GM19023 (cell line): Measurements from ENCODE around the gene JAZF1.
"Not testable (repeated sequence)": the region's sequence is repeated elsewhere in the genome, so short reads cannot be mapped to it uniquely, and the experiment has no call there.

Experiments used
- ATAC-seq: cut with Tn5 transposase; IDR thresholded peaks from one replicate; pipeline ENCODE4 v1.9.1; 2021; ENCODE audit warnings: mild to moderate bottlenecking, moderate library complexity; ENCODE audit not compliant: unreplicated experiment

JAZF1 gene

DNA sequence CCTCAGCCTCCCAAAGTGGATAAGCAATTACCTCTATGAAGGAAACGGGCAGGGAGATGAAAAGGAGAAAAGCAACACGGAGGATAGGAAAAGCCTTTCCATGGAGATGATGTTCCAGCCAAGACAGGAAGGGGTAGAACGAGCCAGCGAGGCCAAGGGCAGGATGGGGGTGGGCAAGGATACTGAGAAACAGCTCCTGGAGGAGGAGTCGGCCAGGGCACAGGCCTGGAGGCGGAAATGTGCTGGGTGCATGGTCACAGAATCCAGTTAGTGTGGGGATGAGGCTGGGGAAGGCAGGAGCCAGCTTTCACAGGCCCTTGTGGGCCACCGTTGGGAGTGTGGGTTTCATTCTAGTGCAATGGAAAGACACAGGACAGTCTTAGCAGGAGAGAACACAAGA is 162.6 kb downstream of the JAZF1 start:
- ATAC-seq: no peak

DNA sequence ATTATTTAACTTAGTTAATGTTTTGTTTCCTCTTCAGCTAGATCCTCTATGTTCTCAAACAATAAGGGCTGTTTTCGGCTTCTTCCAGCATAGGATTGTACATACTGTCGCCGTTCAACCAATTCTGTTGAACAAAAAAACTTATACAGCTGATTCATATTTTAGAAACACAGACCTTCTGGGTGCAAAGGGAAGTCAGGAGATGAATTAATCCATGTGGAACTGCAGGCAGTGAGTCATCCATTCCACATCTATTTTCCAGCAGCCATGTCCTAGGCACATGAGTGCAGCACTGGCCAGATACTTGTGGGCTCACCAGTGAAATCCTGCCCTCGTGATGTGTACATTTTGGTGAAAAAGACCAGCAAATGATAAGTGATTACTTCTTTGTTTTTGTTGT is 163.2 kb downstream of the JAZF1 start:
- ATAC-seq: no peak

- ATAC-seq: no peak
These were observed 164.3 kb downstream of the JAZF1 start for GRCh38 chr7:28016297-28016696.

- no peak for ATAC-seq
These were observed 165.4 kb downstream of the JAZF1 start for GRCh38 chr7:28015169-28015568.

DNA sequence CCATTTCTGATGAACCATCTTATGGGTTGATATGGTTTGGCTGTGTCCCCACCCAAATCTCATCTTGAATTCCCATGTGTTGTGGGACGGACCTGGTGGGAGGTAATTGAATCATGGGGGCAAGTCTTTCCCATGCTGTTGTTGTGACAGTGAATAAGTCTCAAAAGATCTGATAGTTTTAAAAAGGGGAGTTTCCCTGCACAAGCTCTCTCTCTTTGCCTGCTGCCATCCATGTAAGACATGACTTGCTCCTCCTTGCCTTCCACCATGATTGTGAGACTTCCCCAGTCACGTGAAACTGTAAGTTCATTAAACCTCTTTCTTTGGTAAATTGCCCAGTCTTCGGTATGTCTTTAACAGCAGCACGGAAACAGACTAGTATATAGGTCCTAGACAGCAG is 166.3 kb downstream of the JAZF1 start:
- not testable (repeated sequence) for ATAC-seq

DNA sequence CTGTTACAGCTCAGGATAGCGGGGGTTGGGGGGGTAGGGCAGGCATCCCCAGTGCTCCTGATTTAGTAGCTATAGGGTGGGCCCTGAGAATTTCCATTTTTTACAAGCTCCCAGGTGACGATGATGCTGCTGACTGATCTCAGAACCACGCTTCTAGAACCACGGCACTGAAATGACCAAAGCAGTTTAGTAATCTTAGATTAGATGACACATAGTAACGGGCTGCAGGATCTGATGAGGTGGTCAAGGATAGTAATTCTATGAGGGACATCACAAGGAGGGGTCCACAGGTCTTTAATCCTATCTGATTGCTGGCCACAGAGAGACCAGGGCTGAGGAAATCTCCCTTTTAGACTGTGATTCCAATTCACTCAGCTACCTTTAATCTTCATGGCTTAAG is 167.2 kb downstream of the JAZF1 start:
- no peak for ATAC-seq

DNA sequence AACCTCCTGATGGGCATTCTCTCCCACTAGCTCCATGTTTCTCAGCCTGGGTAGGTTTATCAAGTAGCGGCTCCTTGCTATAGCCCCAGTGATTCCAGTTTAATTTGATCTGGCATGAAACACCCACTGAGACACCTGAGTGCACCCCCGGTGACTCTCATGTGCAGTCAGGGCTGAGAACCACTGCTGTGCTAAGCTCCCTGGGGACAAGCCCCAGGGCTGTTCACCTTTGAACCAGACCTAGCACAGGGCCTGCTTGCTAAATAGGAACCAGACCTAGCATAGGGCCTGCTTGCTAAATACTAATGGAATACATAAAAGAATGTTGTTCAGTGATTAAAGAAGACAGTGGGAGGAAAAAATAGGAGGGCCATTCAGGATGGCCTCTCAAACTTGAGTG is 167.6 kb downstream of the JAZF1 start:
- ATAC-seq: no peak

DNA sequence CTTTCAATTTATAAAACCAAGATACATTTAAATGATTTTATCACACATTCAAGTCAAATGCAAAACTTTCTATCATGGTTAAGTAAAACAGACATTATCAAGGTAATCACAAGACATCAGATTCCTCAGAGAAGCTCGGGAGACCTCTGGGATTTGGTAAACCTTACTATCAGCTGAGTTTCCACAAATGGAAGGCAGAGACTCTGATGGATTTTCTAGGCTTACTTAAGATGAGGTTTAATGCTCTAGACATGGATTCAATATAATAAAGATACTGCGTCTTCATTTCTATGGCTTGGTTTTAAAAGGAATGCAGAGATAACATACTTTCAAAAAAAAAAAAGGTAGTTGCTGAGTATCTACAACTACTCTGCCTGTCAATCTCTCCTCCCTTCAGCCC is 171.7 kb downstream of the JAZF1 start:
- no peak for ATAC-seq

- no peak for ATAC-seq
These were observed 172.4 kb downstream of the JAZF1 start for GRCh38 chr7:28008171-28008570.

DNA sequence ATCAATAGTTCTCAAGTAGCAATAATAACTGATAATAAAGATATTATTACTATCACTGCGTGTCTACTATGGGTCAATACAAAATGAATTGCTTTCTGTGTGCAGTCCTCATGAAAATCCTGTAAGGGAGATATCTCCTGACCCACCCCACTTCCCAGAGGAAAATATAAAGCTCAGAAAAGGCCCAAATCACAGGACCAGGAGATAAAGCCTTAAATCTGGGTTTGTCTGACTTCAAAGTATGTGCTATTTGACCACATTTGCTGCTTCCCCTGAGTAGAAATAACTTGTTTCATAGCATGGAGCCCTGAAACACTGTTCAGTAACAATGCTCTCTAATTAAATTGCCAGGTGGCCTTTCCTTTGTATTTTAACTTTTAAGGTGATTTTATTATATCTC is 174.1 kb downstream of the JAZF1 start:
- ATAC-seq: no peak

DNA sequence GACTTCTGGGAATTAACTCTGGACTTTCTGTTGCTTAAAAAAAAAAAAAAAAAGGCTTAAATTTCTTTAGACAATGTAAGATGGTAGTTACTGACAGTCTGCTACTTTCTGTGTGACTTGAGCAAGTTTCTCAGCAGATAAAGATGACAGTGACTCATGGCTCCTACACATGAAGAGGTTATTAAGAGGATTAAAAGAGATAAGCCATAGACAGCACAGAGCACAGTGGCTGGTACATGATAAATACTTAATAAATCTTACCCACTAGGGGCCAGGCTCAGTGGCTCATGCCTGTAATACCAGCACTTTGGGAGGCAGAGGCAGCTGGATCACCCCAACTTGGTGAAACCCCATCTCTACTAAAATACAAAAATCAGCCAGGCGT is 174.8 kb downstream of the JAZF1 start:
- ATAC-seq: no peak

- ATAC-seq: no peak
These were observed 175.3 kb downstream of the JAZF1 start for GRCh38 chr7:28005075-28005846.

DNA sequence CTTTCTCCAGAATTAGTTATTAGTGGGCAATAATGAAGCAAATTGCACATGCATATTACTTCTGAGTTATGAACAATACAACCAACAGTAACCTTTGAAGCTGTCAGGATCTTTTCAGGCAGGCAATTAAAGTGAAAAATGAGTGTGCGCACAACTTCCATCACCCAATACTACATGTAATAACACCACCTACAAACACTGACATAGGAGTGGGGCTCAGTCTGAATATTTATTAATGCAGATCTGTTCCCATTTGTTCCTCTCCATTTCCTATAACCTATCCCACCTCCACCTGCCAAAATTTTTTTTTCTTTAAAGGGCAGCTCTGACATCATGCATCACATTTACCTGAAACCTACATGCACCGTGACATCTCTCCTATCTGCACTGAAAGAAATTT is 177.2 kb downstream of the JAZF1 start:
- no peak for ATAC-seq

DNA sequence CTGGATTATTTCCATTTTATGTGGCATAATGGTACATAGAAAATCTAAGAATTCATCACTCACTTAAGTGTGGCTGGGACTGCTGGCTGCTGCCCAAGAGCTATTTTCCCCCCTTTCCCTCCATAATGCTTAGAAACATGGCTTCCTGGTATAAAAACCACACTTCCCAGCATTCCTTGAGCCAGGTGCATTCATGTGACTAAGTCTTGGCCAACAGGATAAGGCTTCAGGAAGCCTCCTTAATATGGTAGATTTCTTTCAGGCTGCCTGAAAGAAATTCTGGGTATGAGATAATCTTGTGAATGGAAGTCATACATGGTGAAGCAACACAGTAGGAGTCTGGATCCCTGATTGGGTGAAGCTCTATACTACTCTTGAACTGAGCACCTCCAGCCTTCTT is 178.0 kb downstream of the JAZF1 start:
- ATAC-seq: no peak

- ATAC-seq: no peak
These were observed 178.7 kb downstream of the JAZF1 start for GRCh38 chr7:28001896-28002295.

GRCh38 chr7:27999829-28000228 is 180.8 kb downstream of the JAZF1 start:
- ATAC-seq: no peak

- no peak for ATAC-seq
These were observed 182.2 kb downstream of the JAZF1 start for GRCh38 chr7:27998382-27998781.

DNA sequence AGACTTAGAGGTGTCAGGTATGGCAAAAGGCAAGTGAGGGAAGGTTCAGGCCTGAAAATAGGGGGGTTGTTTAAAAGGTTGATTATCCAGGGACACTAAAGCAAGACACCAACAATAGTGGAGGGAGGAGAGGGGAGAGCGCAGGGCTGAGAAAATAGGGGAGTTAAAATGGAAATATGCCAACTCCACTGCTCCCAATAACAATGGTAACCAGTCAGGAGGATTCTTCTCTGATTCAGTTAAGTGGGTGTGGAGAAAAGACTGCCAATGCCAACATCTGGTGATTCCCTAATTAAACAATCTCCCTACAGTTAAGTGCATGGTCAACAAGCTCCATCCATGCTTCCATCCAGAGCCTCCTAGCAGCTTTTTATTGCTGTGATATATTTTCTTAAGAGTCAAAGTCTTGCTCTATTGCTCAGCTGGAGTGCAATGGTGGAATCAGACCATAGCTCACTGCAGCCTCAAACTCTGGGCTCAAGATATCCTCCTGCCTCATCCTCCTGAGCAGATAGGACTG is 183.3 kb downstream of the JAZF1 start:
- ATAC-seq: no peak

- no peak for ATAC-seq
These were observed 184.5 kb downstream of the JAZF1 start for GRCh38 chr7:27996141-27996540.

GRCh38 chr7:27995228-27995627 is 185.4 kb downstream of the JAZF1 start:
- no peak for ATAC-seq

DNA sequence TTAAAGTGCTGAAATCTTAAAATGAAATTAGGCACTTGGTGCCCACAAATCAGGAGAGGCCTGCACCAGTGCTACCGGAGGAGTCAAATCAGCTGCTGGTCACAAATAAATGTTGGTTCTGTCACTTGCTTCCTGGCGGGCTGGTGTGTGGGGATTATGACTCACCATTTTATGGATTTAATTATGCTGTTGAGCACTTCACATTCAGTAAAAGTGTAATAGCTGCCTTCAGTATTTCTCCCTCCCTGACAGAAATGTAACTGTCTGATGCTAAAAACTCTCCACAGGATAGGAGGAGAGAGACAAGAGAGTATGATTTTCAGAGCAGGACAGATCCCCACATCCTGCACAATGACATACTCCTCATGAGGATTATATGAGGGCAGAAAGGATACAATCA is 186.0 kb downstream of the JAZF1 start:
- no peak for ATAC-seq

DNA sequence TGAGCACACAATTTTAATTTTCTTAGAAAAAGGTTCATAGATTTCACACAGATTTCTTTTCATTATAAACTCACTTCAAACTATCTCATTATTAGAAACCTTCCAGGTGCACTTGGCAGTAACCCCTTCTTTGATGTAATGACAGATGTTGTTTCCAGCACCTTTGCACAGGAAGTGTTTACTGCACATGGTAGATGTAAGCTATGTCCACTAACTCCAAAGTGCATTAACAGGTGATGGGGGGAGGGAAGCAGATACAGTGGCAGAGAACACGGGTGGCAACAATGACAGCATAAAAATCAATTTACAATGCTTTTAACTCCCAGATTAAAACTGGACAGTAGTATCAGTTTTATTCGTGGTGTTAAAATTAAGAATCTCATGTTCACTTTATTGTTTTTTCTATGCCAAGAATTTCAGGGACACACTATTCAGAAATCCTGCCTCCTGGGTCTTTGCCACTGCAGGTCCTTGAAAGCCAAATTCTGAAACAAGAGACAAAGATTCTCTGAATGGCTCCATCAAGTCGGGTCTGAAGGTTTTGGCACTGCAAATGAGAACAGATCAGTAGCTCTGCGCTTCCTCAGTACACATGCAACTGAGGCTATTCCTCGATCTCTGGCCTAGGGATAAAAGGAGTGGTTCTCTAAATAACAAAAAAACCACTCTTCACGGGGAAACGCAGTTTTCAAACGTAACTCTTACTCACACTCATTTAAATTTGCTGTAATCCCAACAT is 187.7 kb downstream of the JAZF1 start:
- ATAC-seq: no peak
